HG02623 (cell line): ENCODE results near the gene KIF23.

ENCODE experiments used
- ATAC-seq: cut with Tn5 transposase; IDR thresholded peaks from one replicate; pipeline ENCODE4 v1.9.1; 2021; ENCODE audit warnings: moderate library complexity; ENCODE audit not compliant: unreplicated experiment

Gene KIF23

GRCh38 chr15:69489073-69489571, 75.0 kb downstream of the KIF23 start:
- ATAC-seq: no peak

- ATAC-seq: no peak
Measured at GRCh38 chr15:69490356-69491037, 76.3 kb downstream of the KIF23 start.

GRCh38 chr15:69491038-69491505, 76.9 kb downstream of the KIF23 start:
- no peak for ATAC-seq

- no peak for ATAC-seq
Measured at GRCh38 chr15:69493406-69493805, 79.3 kb downstream of the KIF23 start.

- no peak for ATAC-seq
Measured at GRCh38 chr15:69496001-69496400, 81.9 kb downstream of the KIF23 start.

- ATAC-seq: no peak
Measured at GRCh38 chr15:69497076-69497475, 82.9 kb downstream of the KIF23 start.

- no peak for ATAC-seq
Measured at GRCh38 chr15:69497667-69498066, 83.5 kb downstream of the KIF23 start.
